ENCODE measurements around the gene SLC35G6.
"Not testable (repeated sequence)": the region's sequence is repeated elsewhere in the genome, so short reads cannot be mapped to it uniquely, and the experiment has no call there.

SLC35G6 gene

DNA sequence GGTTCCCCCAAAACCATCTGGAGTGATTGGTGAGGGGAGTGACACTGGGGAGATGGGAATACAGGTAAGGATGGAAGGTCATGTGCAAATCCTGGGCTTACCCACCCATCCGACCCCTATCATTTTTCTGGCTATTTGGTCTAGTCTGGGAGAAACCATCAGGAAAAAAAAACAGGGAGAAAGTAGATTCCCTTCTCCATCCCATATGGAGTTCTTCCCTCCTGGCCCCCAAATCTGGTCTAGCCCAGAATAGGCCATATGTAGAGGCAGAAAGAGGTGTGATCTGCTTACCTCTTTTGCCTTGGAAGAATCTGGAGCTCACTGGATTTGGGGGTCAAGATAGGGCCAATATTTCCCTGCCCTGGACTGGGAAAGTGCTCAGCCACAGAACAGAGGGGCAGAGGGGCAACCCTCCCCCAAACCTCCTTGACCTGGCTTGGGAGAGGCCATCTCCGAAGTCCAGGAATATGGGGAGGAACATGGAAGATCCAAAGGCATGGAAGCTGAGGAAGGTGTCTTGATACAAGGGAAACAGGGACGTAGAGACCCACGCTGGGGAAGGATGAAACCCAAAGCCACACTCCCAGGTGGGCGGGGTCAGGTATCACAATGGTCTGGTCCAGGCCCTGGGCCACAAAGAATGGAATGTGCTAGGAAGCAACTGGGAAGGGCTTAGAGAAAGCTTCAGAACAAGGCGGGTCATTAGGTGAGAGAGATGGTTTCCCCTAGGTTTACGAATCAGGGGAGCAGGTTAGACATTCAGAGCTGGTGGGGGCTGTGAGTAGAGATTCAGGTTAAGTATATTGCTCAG, 20.2 kb upstream of the SLC35G6 start:
- DNase-seq, result no peak

- DNase-seq, result no peak
These were observed 18.5 kb upstream of the SLC35G6 start for GRCh38 chr17:7462474-7463371.

DNA sequence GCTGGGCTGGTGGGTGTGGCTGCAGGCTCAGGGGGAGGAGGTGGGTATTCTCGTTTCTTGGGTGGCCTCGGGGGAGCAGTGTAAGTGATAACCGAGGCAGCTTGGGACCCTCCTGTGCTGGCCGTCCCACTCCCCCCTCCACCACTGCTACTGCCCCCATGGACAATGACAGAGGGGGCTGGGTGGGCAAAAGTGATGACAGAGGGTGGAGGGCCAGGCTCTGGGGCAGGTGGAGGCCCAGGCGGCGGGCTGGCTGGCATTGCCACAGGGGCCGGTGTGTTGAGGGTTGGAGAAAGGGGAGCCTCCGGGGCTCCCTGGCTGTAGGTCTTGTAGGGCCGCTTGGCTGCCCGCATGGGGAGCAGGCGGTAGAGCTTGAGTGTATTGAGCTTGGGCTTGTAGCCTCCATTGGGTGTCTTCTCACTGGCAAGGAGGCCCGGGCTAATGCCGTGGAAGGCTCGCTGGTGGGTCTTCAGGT, 17.8 kb upstream of the SLC35G6 start:
- no peak for DNase-seq

- no peak for DNase-seq
These were observed 17.2 kb upstream of the SLC35G6 start for GRCh38 chr17:7464081-7464480.

DNA sequence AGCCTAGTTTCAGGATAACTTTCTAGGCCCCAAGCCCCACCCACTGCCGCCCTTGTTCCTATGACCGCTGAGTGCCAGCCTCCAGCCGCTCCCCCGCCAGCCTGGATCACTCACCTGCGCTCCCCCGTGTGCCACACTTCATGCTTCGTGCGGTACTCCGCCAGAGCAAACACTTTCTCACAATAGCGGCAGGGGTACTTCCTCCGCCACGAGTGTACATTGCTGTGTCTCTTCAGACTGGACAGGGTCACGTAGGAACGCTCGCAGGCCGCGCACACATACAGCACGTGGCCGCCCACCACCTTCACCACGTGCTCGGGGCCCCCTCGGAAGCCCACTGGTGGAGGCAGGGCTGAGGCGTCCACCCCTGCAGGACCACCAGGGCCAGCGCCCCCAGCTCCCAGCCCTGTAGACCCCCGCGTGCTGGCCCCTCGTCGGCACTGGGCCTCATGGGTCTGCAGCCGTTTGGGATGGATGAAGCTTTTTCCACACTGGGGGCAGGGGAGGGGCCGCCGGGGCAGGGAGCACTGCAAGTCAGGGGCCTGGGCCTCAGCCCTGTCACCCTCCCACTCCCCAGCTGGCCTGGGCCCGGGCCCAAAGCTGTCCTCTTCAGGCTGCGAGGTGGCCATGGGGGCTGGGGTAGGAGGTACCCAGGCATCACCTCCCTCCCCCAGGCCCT, 15.5 kb upstream of the SLC35G6 start:
- no peak for DNase-seq

DNA sequence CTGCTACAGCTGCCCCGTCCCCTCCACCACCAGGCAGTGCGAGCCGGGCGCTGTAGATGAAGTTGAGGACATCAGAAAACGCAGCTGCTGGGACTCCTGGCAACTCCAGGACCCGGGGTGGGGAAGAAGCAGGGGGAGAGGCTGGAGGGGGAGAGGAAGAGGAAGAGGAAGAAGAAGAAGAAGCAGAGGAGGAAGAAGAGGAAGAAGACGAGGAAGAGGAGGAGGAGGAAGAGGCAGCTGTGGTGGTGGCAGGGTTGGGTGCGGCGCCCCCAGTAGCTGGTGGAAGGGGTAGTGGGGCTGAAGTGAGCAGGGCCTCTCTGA, 15.0 kb upstream of the SLC35G6 start:
- DNase-seq, result no peak

GRCh38 chr17:7466639-7467341, 14.5 kb upstream of the SLC35G6 start:
- DNase-seq, result no peak

GRCh38 chr17:7467498-7467897, 13.7 kb upstream of the SLC35G6 start:
- no peak for DNase-seq

- no peak for DNase-seq
These were observed 13.0 kb upstream of the SLC35G6 start for GRCh38 chr17:7468290-7468689.

DNA sequence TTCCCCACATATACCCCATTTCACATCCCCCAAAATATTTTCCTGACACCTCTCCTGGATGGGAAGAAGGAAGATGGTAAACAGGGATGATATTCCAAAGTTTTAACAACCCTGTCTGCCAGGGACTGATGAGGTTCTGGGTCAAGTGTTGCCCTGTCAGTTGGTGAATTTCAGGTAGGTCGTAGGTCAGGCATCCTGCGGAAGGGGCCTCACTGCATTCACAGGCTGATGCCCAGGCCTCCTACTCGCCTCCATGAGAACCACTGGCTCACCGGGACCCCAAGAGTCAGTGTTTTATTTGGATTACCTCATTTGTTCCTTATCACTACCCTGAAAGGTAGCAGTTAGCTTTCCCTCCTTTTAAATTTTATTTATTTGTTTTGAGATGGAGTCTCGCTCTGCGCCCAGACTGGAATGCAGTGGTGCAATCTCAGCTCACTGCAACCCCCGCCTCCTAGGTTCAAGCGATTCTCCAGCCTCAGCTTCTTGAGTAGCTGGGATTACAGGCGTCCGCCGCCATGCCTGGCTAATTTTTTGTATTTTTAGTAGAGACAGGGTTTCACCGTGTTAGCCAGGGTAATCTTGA, 12.3 kb upstream of the SLC35G6 start:
- DNase-seq, result no peak

DNA sequence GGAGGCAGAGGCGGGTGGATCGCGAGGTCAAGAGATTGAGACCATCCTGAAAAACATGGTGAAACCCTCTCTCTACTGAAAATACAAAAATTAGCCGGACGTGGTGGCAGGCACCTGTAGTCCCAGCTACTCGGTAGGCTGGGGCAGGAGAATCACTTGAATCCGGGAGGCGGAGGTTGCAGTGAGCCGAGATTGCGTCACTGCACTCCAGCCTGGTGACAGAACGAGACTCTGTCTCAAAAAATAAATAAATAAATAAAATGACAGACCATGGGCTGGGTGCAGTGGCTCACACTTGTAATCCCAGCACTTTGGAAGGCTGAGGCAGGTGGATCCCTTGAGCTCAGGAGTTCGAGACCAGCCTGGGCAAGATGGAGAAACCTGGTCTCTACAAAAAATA, 11.4 kb upstream of the SLC35G6 start:
- DNase-seq, result not testable (repeated sequence)

DNA sequence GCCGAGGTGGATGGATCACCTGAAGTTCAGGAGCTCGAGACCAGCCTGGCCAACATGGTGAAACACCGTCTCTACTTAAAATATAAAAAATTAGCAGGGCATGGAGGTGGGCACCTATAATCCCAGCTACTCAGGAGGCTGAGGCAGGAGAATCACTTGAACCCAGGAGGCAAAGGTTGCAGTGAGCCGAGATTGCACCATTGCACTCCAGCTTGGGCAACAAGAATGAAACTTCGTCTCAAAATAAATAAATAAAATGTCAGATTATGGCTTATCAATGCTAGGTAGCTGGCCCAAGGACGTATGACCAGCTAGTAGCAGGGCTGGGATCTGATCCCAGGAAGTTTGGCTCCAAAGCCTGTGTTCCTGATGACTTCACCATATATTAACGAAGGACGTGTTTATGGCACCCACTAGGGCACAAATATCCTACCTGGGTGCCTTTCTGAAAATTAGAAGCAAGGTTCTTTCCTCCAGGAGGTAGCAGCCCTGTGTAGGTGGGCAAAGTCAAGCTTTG, 10.7 kb upstream of the SLC35G6 start:
- not testable (repeated sequence) for DNase-seq

- no peak for DNase-seq
These were observed 9.5 kb upstream of the SLC35G6 start for GRCh38 chr17:7471729-7472128.

DNA sequence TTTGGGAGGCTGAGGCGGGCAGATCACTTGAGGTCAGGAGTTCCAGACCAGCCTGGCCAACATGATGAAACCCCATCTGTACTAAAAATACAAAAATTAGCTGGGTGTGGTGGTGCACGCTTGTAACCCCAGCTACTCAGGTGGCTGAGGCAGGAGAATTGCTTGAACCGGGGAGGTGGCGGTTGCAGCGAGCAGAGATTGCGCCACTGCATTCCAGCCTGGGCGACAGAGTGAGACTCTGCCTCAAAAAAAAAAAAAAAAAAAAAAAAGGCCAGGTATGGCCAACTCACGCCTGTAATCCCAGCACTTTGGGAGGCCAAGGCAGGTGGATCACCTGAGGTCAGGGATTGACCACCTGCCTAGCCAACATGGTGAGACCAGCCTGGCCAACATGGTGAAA, 6.5 kb upstream of the SLC35G6 start:
- not testable (repeated sequence) for DNase-seq

- no peak for DNase-seq
These were observed 5.4 kb upstream of the SLC35G6 start for GRCh38 chr17:7475764-7476422.

DNA sequence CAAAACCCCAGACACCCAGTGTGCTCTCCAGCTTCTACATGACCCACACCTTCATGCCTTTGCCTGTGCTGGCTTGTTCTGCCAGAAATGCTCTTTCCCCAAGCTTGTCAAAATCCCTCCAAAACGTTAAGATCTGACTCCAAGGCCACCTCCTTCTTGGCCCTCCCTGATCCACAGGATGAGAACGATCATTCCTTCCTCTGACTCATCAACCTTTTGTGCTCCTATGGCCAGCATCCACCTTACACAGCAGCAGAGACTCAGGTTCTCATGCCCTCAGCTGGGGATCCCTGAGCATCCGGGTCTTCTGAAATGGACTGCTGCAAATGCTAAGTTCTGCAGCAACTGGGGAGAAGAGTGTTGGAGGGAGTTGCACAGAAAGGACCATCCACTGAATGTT, 4.8 kb upstream of the SLC35G6 start:
- no peak for DNase-seq

DNA sequence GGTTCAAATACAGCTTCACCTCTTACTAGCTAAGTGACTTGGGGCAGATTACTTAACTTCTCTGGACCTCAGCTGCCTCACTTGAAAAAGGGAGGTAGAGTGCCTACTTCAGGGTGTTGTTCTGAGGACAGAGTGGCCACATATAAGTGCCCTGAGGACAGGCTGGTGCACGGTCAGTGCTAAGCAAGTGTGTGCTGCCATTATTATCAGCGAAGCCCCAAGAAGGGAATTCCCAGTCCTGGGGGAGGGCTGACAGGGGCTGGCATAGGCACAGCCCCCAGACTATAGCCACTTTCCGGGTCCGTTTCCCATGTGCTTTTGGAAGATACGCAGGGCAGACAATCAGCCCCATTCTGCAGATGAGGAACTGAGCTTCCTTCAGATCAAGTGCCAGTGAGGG, 4.3 kb upstream of the SLC35G6 start:
- DNase-seq, result no peak

GRCh38 chr17:7477392-7478275, 3.6 kb upstream of the SLC35G6 start:
- no peak for DNase-seq

DNA sequence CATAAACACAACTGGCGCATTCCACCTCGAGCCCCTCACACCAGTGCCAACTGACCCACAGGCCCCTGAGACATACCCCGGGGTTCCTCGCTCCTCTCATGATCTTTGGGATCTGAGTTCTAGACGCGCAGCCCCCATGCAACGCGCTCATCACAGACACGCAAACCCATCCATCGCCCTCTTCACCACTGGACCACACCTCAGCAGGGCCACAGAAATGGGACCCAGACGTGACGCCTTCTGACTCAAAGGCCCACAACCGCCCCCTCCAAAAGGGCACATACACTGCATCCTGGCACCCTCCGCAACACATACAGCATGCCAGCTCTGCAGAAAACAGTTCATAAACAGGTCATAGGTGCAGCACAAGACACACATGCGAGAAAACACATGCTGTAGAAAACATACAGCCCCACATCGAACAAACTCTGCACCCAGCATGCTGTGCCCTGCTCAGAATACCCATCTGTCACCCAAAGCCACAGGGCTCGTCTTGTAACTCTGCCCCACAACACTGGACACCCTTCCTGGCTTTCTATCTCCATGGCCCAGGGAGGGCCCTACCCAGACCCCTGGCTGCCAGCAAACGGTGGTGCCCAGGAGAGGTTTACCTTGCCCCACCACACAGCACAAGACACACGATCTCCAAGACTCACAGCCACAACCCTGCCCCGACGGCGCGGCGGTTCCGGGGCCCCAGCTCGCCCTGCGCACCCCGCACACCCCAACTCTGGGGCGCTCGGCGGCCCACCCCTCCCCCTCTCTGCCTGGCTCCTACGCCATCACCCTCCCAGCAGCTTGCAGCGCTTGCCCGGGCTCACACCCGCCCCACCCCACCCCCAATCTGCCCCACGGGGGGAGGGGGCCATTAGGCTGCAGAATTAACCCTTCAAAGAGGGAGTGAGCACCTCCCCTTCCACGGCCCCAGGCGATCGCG, 2.7 kb upstream of the SLC35G6 start:
- DNase-seq, result no peak

Measured in NCI-H1092 (cell line).